Right ventricle myocardium superior (tissue), 1 donor: ENCODE measurements around the gene CGNL1. TPM values are rescaled to one million over a fixed set of nuclear protein-coding genes. Genes with fewer than 3 reads are reported as not detected.

Experiments used
- ATAC-seq: fragments of 200-7000 bp; cut with Tn5 transposase; one replicate; pipeline ENCODE4 v1.9.1; 2020; ENCODE audit warnings: mild to moderate bottlenecking; ENCODE audit not compliant: poor library complexity
- DNase-seq: peaks from one replicate; pipeline ENCODE4 v3.0.0-alpha.2; 2020
- intact Hi-C: fragments of 100-400 bp; cut with DNase I; formaldehyde crosslinking; loops from one replicate; pipeline ENCODE4 v1.11.2; 2022
- total RNA-seq: library from RNA; stranded (reverse); fragmentation: NEBNext Ultra II Directional; extraction: Animal tissue kit (Norgen Biotek cat#: 25700); gene quantifications from one replicate; pipeline ENCODE4 v1.2.1, GENCODE V29; 2021
- donor health status: DM: no; HTN: yes; CAD: no; lungs with severe emphysema.

The CGNL1 gene
- total RNA-seq, 1 donor from 2014 or later = 11.2 TPM

DNA sequence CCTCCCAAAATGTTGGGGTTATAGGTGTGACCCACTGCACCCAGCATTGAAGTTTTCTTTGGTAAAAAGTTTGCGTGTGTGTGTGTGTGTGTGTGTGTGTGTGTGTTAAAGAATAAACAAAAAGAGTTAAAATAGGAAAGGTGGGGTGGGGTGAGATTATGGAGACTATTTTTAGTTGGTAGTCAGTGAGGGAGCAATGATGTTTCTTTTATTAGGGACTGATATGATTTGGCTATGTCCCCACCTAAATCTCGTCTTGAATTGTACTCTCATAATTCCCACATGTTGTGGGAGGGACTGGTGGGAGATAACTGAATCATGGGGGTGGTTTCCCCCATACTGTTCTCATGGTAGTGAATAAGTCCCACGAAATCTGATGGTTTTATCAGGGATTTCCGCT is 92.2 kb downstream of the CGNL1 start:
- no peak for ATAC-seq
- no peak for DNase-seq
- intact Hi-C loops = no loop called here

DNA sequence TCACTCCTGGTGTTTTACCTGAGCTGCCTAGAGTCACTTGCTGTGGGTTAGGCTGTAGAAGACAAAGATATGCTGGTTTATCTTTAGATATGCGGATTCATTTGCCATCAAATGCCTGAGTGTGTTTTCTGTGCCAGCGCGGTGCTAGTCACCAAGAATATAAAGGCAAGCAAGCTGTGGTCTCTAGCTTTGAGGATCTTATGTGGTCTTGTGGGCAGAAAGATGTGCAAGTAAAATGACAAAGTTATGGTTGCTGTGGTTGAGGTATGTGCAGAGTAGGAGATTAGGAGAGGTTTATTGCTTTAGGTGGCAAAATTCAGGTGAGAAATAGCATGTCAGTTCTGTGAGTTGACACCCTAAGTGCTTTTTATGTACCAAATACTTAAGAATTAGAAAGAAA is 94.2 kb downstream of the CGNL1 start:
- no peak for ATAC-seq
- intact Hi-C loops = no loop called here
- DNase-seq = no peak

DNA sequence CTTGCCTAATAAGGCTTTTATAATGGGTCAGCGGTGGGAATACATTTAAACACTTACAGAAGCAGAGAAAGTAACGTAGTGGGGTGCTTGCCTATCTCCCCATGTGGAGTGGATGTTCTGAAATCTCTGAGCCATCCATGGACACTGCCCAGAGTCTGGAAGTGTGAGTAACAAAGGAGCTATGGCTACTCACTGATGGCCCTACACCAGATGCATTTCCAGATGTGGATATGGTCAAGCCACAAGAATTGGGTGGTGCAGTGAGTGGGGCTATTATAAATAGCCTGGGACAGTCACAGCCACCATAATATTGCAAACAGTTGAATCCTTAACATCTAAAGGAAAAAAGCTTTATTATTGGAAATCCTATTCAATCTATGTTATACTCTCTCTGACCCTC is 96.6 kb downstream of the CGNL1 start:
- ATAC-seq (no peak), DNase-seq (no peak)
- intact Hi-C loops = no loop called here

DNA sequence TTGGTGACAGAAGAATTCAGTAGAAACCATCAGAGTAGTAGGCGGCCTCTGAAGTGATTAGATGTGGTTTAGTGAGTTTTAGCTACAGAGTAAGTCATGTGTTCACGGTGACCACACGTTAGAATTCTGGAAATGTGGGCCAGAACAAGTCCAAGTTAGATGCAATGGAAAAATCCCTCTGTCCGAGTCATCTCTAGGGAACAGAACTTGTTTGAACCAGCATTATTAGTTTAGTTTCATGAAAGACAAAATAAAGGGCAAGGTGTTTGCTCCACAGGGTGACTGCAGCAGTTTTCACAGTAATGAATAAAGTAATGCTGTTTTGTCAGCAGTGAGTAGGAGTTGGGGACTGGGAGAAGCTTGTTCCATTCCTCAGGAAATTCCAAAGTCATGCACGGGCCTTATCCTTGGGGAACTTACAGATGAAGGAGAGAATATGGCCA is 100.2 kb downstream of the CGNL1 start:
- DNase-seq (no peak), ATAC-seq (peak; percentile 65)
- intact Hi-C loops = no loop called here

DNA sequence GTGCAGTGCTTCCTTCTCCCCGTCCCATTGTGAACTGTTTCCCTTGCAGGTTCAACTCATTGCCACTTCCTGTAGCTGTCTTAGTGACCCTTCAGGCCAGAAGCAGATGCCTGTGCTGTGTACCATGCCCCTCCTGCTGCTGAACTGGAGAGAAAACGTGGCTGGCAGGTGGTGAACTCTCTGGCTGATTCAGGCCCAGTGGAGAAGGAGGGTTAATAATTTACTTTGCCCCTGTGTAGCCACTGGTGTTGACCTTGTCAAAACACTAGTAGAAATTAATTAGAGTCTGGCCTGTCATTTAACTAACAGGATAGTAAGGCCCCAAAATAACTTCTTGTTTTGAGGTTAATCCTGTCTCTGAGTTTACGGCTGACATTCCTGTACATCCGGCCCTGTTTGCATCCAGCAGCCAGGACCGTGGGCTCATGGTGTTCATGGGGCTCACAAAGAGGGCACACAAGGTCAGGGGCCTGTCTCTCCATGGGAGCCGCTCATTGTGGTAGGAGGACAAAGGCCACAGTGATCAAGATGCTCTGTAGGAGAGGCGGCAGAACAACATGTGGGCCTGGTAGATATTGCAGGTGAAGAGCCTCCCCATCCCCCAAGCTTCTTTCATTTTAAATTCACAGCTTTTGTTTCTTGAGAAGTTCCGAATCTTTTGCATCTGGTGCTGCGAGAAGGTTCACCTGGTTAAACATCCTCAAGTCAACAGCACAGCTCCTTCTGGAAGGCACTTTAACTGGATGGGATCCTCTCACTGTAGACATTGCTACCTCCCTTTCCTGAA is 101.6 kb downstream of the CGNL1 start:
- ATAC-seq (no peak), DNase-seq (no peak)
- intact Hi-C loops = no loop called here

DNA sequence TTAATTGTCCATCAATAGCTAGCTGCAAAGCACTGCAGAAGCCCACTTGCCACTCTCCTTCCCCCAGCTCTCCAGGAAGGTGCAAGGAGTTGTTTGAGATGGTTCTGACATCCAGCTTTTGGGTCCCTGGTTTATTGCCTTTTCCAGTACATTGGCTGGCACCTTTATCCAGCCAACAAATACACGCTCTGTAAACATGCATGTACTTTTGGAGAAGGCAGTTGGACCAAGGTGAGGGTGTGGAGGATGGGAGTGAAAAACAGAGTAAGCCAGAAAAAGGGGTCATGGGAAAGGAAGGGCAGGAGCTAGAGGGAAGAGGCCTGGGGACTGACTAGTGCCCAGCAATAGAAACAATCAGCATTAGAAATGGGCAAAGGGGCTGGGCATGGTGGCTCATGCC is 102.7 kb downstream of the CGNL1 start:
- intact Hi-C loops = no loop called here
- no peak for ATAC-seq
- no peak for DNase-seq

DNA sequence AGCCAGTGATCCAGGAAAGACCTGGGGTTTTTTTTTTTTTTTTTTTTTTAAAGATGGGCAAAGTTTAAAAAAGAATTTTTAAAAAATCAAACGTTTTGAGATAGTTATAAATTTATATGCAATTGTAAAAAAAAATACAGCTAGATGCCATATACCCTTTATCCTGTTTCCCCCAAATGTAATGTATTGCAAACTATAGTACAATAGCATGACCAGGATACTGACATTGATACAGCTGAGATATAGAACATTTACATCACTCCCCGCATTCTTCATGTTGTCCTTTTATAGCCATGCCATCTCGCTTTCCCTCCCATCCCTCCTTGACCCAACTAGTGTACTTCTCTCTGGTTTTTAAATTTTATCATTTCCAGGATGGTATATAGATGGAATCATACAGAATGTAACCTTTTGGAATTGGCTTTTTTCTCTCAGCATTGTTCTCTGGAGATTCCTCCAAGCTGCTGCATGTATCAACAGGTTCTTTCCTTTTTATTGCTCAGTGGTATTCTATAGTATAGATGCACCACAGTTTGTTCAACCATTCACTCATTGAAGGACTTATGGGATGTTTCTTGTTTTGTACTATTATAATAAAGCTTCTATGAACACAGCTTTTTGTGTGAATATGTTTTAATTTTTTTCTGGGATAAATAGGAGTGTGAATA is 104.9 kb downstream of the CGNL1 start:
- intact Hi-C loops = no loop called here
- no peak for DNase-seq
- ATAC-seq = no peak

DNA sequence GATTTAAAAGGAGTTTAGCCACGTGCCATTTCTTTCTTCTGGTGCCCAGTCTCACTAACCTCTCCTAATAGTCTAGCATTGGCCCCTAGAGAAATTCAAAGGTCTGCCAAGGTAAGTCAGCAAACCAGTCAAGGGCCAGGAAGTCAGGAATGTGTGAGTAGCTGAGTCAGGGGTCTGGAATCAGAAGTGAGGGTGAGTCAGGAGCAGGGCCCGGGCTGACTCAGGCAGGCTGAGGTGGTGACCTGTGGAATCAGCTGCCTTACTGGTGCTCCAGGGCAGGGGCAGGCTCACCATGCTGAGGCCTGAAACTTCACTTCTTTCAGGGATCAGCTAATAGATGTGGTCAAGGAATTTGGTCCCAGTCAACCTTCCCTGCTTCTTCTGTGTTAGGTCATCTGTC is 109.6 kb downstream of the CGNL1 start:
- intact Hi-C loops = no loop called here
- no peak for ATAC-seq
- no peak for DNase-seq

DNA sequence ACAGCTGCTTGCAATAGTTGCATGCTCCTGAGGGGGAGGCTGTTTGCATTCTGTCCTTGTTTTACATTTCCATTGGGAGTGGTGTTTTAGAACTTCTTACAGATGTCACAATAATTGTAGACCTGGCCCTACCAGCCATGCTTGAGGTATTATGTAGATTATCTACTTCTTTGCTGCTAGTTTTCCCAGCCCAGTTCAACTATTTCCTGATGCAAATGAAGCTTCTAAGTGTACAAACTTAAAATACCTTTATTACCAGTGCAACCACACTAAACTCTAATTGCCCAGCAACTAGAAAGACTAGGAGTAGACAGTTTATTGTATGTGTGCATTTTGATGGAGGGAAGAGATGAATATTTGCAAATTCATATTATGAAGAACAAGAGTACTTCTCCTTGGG is 110.5 kb downstream of the CGNL1 start:
- no peak for DNase-seq
- no peak for ATAC-seq
- intact Hi-C loops = no loop called here

DNA sequence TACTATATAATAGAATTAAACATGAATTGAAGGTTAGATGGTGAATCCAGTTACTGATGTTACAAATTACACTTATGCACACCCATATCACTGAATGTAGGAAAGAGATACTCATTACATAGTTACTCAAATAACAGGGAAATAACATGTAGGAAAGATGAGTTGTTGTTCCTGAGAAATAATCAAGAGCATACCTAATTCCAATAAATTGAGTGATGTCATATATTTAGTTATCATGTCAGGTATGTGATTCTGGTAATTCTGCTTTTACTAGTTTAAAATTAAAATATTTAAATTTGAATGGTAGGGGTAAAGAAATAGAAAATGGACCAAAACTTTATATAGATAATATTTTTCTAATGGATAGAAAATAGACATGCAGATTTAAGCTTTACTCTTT is 112.8 kb downstream of the CGNL1 start:
- intact Hi-C loops = no loop called here
- no peak for ATAC-seq

DNA sequence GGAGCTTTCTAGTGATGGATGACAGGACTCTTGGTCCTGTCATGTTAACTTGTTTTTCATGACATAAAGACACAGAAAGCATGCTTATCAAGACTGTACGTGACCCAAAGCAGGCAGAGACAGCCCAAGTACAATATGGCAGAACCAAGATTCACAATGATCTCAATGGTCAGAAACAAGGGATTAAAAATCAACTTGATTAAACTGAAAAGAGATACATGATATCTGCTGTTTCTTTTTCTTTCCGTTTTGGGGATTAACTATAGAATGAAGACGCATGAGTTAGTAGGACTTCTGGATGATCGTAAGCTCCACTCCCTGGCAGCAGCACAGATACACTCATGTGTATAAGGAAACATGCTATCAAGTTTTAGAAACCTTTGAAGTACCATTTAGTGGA is 117.0 kb downstream of the CGNL1 start:
- no peak for ATAC-seq
- DNase-seq = no peak
- intact Hi-C loops = no loop called here

More for the DNA sequence above, 112.8 kb downstream of the CGNL1 start:
- no peak for DNase-seq

DNA sequence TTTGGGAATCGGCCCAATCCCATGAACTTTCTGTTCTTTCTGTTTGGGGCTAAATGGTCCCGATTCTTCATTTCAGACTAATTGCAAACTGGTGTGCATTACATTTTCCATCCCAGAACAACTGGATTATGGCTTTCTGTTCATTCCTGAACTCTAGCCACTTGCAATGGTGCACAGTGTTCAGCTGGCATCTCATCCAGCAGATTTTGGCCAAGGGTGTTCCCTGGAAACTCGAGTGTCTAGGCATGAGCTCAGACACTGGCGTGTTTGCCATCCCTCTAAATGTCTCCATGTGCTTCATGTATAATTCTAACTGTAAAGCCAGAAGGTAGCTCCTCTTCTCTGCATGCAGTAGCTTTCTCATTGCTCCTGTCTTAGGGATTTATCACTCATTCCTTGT is 118.3 kb downstream of the CGNL1 start:
- intact Hi-C loops = no loop called here
- peak; percentile 51 for DNase-seq
- peak; percentile 65 for ATAC-seq

DNA sequence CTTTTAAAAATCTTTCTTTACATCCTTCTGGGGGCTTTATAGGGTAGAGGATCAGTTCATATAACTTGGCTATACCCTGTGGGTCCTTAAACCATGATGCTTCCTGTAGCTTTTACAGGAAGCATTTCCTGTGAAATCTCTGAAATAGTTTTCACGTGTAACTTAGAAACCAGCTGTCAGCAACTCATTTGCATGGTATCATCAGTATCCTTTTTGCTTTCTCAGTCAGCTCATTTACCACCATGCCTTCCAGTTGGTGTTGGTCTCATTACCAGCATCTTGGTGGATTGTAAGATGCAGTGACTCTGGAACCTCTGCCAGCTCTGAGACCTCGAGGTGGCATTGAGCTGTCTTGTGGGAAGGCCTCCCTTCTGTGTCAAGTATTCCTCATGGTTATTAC is 118.7 kb downstream of the CGNL1 start:
- DNase-seq (no peak), ATAC-seq (no peak)
- intact Hi-C loops = no loop called here

DNA sequence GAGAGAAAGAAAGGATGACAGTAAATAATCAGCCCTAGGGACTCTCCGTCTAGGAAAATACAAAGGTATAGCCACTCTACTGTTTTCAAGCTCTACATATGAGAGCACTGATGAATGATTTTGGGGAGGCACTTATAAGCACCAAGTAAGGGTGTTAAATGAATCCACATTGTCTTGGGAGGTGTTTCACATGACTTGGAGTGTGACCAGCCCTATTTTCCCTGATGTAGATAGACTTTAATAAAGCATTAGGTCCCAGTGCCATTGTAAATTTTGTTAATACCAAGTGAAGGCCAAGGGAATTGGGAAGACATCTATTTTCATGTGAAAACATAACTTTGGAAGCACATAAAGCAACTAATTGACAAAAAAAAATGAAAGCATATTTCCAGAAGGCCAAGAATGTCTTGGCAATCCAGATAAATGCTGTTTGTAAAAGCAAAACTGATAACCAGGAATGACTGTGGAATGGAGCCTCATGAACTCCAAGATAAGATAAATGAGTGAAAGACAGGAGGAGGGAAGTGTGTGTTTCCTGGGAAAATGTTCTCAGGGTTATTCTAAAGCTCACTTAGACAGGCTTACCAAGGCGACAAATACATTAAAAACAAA is 119.4 kb downstream of the CGNL1 start:
- ATAC-seq = no peak
- intact Hi-C loops = no loop called here
- no peak for DNase-seq

DNA sequence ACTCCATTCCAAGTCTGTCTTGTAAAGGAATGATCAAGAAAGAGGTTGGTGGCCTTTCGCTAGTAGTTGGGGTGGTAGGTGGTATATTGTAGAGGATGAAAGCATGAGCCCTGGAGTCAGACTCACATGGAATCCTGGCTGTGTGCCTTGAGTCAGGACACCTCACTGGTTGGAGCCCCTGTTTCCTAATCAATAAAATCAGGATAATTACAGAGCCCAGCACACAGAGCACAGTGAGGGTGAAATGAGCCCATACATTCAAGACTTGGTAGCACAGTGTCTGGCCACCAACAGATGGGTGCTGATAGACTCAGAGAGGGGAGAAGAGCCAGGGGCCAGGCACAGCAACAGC is 120.3 kb downstream of the CGNL1 start:
- ATAC-seq (no peak), DNase-seq (no peak)
- intact Hi-C loops = no loop called here

DNA sequence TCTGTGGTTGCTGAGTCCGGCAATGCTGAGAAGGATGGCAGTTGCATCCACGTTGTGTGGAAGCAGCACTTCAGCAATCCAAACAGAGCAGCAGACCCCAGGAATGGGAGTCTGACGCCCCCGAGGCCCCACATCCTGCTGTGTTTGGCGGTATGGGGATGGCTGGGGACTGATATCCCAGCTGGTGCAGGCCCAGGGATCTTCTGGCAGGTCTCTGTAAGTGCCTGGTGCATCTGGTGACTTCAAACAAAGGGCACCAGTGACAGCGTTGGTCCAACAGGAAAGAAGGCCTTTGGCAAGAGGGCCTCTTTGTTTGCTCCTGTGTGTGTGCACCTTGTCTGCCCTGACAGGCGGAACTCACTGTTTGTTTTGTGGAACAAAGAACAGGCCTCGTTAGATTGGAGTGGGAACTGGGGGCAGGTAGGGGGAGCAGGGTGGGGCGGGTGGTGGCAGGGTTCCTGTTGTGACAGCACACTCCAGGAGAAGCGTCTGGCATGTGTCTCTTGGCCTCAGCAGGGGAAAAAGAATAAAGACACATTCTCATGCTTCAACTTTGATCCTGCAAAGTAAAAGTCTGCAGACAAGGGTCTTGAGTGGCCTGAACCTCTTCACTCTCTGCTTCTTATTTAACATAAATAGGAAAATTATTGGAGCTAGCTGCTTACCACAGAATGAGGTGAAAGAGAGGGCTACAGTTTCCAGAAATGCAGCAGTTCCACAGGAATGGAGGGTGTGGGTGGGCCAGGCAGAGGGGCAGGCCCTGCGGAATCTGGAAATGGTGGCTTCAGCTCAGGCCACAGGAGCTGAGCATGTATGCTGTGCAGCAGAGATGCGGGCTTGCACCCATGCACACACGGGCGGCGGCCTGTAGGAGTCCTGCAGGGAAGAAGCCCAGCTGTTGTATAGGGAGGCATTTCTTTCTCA is 120.9 kb downstream of the CGNL1 start:
- intact Hi-C loops = no loop called here
- peak; percentile 79 for ATAC-seq
- peak; percentile 47 for DNase-seq

DNA sequence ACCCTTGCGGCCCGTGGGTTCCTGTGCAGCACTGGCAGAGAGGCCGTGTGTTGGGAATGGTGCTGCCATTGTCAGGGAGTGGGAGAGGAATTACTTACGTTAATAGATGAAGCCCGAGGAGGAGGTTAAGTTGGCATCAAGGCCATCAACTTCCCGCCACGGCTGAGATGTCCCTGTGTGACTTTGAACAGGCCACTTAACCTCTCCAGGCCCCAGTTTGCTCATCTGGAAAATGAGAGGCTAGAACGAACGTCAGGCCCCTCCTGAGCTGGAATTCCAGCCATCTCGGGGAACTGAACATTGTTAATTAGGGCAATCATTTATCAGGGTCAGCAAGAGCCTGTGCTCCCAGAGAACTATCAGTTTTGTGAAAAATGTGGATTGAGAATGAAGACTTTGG is 124.0 kb downstream of the CGNL1 start:
- no peak for DNase-seq
- no peak for ATAC-seq
- intact Hi-C loops = no loop called here

DNA sequence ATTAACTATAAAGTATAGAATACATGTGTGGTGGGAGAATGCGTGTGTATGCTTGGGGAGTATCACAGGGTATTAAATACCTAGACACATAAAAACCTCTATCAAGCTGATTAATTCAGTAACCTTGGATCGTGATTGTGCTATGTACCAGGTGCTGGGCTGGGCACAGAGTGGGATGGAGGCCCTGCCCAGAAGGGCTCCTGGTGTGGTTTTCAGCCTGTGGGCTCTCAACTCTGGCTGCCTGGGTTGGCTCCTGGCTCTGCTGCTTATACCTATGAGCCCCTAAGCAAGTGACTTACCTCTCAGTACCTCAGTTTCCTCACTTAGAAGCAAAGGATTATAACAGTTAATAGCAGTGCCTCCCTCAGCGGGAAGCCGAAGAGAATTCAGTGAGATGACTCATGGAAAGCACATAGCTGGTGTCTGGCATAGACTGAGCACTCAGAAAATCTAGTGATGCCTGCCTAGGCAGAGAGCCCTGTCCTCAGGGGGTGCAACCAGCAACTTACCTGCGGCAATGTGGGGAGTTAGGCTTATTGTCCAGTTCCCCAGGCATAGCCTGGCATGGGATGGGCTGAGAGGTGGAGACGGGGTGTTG is 124.8 kb downstream of the CGNL1 start:
- DNase-seq = no peak
- no peak for ATAC-seq
- intact Hi-C loops = no loop called here

DNA sequence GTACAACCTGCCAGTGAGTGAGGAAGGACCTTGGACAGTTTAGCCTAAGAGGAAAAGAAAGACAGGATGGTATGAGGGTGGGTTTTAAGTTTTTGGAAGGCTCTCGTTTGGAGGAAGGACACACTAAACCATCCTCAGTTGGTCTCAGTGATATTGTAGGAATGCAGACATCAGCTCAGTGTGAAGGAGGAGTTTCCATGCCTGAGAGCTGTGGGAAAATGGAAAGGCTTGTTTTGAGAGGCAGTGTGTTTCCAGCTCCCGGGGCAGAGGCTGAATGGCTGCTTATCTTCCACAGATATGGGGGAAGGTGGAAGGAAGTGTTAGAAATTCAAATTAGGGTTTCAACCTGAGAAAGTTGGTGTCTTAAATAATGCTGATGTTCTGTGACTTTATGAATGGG is 125.8 kb downstream of the CGNL1 start:
- DNase-seq = no peak
- intact Hi-C loops = no loop called here

More for the DNA sequence above, 125.8 kb downstream of the CGNL1 start:
- ATAC-seq = no peak
